Mammary epithelial cell (primary cell): ENCODE data around the gene CPN1.

Source experiments
- EZH2 ChIP-seq: IDR thresholded peaks from 2 replicates; pipeline ENCODE4 v1.6.1; 2012; ENCODE audit warnings: low read length, inconsistent platforms, borderline replicate concordance
- TF ChIP-seq, protein P1 (sequence below), 2 donors: IDR thresholded peaks in 1 of 2; conservative IDR thresholded peaks in 1 of 2; 2 replicates each; pipeline ENCODE4 v1.5.1; 2011 to 2012; ENCODE audit warnings: inconsistent platforms in 2 of 2, low read length in 2 of 2, mild to moderate bottlenecking in 2 of 2, control low read depth in 1 of 2, low read depth in 1 of 2; ENCODE audit not compliant: insufficient read depth in 1 of 2; ENCODE audit errors: extremely low read depth in 1 of 2

DNA sequence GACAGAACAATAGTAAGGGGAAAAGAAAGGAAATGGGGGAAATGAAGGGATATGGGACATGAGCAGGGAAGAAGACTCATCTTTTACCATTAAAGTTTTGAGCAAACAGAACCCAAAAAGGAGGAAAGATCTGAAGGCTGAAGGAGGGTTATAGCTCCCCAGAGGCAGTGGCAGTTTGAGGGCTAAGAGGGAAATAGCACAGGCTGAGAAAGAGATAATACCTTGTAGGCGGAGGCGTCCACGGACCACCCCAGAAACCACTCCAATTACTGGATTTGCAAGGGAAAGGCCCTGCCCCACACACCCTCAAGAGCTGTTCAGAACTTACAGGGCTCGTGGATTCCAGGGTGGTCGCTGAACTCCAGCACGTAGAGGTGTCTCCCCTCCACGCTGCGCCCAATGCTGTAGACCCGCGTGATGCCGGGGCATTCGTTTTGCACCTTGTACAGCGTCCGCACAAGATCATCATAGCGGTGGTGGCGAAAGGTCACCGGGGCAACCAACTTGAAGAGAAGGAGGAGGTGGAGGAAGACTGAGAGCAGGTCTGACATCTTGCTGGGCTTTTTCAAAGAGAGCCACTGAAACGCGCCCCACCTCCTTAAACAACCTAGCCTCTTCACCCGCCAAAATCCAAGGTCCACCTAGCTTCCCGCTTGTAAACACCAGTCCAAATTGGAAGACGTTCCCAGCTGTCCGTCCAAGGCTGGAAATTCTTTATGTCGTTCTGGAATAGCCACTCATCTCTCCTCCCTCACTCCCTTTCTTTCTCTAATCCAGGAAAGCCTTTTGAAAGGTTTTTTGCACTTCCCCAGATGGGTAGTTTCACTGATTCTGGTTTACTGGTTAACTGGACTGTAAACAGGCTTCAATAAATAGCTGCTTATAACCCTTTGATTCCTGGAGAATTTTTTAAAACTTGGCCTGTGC is at the start of gene CPN1:
- TF ChIP-seq, protein P1, sequence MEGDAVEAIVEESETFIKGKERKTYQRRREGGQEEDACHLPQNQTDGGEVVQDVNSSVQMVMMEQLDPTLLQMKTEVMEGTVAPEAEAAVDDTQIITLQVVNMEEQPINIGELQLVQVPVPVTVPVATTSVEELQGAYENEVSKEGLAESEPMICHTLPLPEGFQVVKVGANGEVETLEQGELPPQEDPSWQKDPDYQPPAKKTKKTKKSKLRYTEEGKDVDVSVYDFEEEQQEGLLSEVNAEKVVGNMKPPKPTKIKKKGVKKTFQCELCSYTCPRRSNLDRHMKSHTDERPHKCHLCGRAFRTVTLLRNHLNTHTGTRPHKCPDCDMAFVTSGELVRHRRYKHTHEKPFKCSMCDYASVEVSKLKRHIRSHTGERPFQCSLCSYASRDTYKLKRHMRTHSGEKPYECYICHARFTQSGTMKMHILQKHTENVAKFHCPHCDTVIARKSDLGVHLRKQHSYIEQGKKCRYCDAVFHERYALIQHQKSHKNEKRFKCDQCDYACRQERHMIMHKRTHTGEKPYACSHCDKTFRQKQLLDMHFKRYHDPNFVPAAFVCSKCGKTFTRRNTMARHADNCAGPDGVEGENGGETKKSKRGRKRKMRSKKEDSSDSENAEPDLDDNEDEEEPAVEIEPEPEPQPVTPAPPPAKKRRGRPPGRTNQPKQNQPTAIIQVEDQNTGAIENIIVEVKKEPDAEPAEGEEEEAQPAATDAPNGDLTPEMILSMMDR (conservative IDR thresholded peaks at IDR 0.05 in 1 of 2, IDR thresholded peaks at IDR 0.05 in 1 of 2; ENCODE audit: extremely low read depth in 1 of 2, insufficient read depth in 1 of 2, low read depth in 1 of 2, low read length in 2 of 2) = no peak
- no peak for TF ChIP-seq EZH2
